ENCODE data around the gene NOTCH2.

NOTCH2 gene

GRCh38 chr1:119968068-119968492 lies 101.4 kb downstream of the NOTCH2 start:
- no peak overlapping the region for H3K4me3 Mint-ChIP-seq
- H3K36me3 Mint-ChIP-seq, result peaks cover 34% of the 10 kb centered on the region
- peak overlapping the region; percentile 62 for H3K27ac Mint-ChIP-seq
- no peaks in the 10 kb centered on the region for H3K27me3 Mint-ChIP-seq
- H3K4me1 Mint-ChIP-seq (ENCODE audit: low read depth), result peaks cover 4% of the 10 kb centered on the region
- no peaks in the 10 kb centered on the region for H3K9me3 Mint-ChIP-seq (ENCODE audit: low read depth)

DNA sequence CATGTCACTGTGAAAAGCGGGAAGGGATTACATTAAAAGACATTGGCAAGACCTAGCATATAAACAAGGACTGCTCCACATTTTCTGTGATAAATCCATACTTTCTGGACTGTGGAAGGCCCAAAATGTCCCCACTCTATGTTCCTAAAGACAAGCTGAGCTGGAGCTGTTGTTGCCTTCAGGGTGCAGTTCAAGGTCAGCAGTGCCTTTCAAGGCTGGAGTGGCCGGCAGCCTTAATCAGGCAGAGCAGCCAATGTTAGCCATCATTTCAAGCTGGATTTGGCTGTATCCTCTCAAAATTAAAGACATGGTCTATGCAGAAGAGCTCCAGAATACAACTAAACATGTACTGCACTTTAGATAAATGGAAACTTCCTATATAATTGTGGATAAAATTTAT lies 102.8 kb downstream of the NOTCH2 start:
- Mint-ChIP-seq H3K36me3 (peaks cover 36% of the 10 kb centered on the region), H3K9me3 (ENCODE audit: low read depth) (no peaks in the 10 kb centered on the region), H3K27me3 (no peaks in the 10 kb centered on the region)

DNA sequence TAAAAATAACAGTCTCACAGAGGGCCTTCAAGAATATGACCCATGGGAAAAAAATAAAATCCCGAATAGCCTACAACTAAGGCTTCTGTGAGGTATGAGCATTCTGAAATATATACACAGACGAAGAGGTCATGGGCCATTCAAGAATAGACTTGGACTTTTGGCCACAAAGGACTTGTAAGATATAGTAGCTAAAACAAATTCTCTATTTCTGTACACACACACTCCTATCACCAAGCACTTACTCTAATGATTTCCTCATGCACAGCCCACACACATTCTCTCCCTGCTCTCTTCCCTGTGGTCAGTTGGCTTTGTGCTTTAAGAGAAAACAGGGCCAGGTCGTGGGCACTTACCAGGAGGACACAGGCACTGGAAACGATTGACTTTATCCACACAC lies 103.4 kb downstream of the NOTCH2 start:
- no peak overlapping the region for H3K4me3 Mint-ChIP-seq
- no peak overlapping the region for H3K27ac Mint-ChIP-seq
- peaks cover 4% of the 10 kb centered on the region for H3K4me1 Mint-ChIP-seq (ENCODE audit: low read depth)
- H3K36me3 Mint-ChIP-seq, result peaks cover 33% of the 10 kb centered on the region
- no peaks in the 10 kb centered on the region for H3K9me3 Mint-ChIP-seq (ENCODE audit: low read depth)
- H3K27me3 Mint-ChIP-seq, result no peaks in the 10 kb centered on the region

More for the DNA sequence above, 102.8 kb downstream of the NOTCH2 start:
- H3K4me1 Mint-ChIP-seq (ENCODE audit: low read depth), result peaks cover 4% of the 10 kb centered on the region
- H3K27ac Mint-ChIP-seq, result no peak overlapping the region
- no peak overlapping the region for H3K4me3 Mint-ChIP-seq

DNA sequence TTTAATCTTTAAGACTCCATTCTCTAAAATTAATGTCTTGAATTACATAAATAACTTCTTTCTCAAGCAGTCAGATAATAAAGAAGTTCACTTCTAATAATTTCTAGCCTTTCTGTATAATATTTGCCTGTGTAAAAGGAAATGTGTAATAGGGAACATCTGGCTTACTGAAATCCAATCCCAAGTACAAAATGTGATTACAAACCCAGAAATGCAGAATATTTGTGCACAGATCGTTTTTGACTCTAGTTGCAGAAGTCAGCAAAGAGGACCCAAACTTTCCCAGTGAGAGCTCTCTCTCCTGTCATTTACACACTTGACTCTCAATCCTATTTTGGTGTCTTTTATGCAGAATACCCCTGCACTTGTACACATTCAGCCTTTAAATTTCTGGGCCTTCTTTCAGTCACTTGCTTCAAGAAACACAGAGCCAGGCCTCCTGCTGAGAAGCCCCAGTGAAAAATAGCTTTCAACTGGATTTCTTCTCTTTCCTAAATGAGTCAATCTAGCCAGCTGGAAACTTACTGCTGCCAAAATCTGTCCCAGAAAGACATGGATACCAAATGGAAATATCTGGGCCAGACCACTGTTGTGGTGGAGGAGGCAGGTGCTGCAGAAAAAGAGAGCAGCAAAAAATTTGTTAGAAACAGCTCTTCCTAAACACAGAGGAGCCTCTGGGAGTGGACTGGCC lies 104.6 kb downstream of the NOTCH2 start:
- H3K4me3 Mint-ChIP-seq, result no peak overlapping the region
- no peaks in the 10 kb centered on the region for H3K9me3 Mint-ChIP-seq (ENCODE audit: low read depth)
- H3K27ac Mint-ChIP-seq, result no peak overlapping the region
- no peaks in the 10 kb centered on the region for H3K27me3 Mint-ChIP-seq
- peaks cover 34% of the 10 kb centered on the region for H3K36me3 Mint-ChIP-seq
- peaks cover 4% of the 10 kb centered on the region for H3K4me1 Mint-ChIP-seq (ENCODE audit: low read depth)

DNA sequence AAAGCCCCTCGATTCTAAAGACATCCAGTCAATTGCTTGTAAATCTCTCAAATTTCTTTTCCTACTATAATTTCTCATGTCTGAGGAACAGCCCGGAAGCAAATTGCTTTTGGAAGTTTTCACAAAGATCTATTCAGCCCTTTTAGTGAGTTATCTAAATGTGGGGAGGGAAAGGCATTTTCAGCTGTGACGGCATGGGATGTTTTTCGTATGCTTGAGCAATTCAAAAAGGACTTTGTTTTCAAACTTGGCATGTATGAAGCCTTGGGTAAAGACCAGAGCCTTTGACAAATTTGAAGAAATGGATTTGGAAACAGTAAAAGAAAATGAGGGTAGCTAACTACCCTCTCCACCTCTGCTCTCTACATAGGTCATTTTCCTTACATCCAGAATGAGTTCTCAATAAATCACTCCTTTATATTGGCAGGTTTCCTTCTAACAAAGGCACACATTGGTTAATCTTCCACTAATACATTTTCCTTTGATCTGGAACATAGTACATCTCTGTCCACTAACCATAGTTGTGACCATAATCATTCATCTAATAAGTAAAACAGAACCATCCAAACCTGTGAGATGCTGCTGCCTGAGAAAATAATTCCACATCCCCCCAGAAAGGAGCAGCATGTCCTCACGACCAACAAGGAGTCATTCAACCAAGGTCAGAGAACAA lies 107.0 kb downstream of the NOTCH2 start:
- Mint-ChIP-seq H3K9me3 (ENCODE audit: low read depth) (no peaks in the 10 kb centered on the region), H3K4me3 (no peak overlapping the region), H3K36me3 (peaks cover 28% of the 10 kb centered on the region), H3K4me1 (ENCODE audit: low read depth) (no peaks in the 10 kb centered on the region), H3K27ac (no peak overlapping the region), H3K27me3 (no peaks in the 10 kb centered on the region)

- H3K27ac Mint-ChIP-seq, result no peak overlapping the region
- H3K4me1 Mint-ChIP-seq (ENCODE audit: low read depth), result no peaks in the 10 kb centered on the region
- no peaks in the 10 kb centered on the region for H3K9me3 Mint-ChIP-seq (ENCODE audit: low read depth)
- peaks cover 16% of the 10 kb centered on the region for H3K36me3 Mint-ChIP-seq
- H3K27me3 Mint-ChIP-seq, result no peaks in the 10 kb centered on the region
- H3K4me3 Mint-ChIP-seq, result no peak overlapping the region
Observed at GRCh38 chr1:119960501-119960900, 109.0 kb downstream of the NOTCH2 start.

DNA sequence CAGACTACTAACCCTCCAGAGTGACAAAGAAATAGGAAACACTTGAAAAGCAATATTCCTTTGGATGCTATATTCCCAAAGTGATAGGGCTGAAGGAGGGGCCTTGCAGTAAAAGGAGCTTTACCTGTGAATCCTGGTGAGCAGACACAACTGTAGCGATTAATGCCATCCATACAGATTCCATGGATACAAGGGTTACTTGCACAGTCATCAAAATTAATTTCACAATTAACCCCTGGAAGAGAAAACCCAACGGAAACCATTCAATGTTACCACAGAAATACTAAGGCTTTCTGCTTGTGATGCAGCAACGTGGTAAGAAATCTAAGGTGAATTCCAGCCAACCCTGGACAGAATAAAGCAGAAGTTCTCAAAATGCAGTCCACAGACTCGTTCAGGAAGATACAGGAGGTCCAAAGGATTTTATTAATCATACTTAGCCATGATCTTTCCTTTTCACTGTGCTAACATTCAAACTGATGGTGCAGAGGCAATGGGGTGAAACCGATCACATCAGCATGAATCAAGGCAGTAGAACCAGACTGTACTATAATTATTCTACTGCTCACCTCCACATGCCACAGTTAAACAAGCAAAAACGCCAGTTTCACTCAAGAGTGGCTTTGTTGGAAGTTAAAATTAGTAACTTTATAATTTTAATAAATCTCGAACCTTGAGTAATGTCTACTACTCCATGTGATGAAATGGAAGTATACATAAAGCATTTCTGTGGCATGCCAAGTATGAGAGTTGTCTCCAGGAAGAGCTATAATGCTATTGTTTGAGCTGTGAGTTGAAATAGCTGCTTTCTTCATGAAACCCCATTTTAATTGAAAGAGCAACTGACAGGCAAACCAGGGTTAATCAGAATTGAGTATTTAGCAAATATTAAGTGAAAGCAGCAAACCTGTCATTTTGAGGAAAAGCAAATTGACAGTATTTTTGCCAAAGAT lies 109.9 kb downstream of the NOTCH2 start:
- Mint-ChIP-seq H3K9me3 (ENCODE audit: low read depth) (no peaks in the 10 kb centered on the region), H3K4me3 (no peak overlapping the region), H3K36me3 (peaks cover 10% of the 10 kb centered on the region), H3K4me1 (ENCODE audit: low read depth) (no peaks in the 10 kb centered on the region), H3K27me3 (no peaks in the 10 kb centered on the region), H3K27ac (no peak overlapping the region)

DNA sequence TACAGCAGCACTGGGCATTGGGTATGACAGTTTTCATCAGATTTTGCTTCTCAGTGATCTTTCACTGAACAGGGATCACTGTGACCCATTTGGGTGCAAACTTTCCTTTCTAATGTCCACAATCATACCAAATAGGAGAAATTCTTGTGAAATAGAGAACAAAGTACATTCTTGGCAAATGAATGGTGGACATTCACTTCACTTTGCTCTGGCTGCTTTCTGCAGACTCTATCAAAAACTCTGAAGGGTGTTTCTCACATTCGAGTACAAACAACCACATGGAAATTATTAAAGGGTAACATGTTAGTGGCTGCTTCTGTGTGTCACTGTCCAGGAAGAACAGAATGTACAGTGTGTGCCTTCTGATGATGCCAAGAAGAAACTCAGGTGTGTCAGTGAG lies 111.2 kb downstream of the NOTCH2 start:
- peaks cover 11% of the 10 kb centered on the region for H3K36me3 Mint-ChIP-seq
- H3K27me3 Mint-ChIP-seq, result no peaks in the 10 kb centered on the region
- no peaks in the 10 kb centered on the region for H3K4me1 Mint-ChIP-seq (ENCODE audit: low read depth)
- no peak overlapping the region for H3K27ac Mint-ChIP-seq
- no peaks in the 10 kb centered on the region for H3K9me3 Mint-ChIP-seq (ENCODE audit: low read depth)
- no peak overlapping the region for H3K4me3 Mint-ChIP-seq

GRCh38 chr1:119956306-119956705 lies 113.2 kb downstream of the NOTCH2 start:
- Mint-ChIP-seq H3K4me3 (no peak overlapping the region), H3K27ac (no peak overlapping the region), H3K36me3 (peaks cover 7% of the 10 kb centered on the region), H3K27me3 (no peaks in the 10 kb centered on the region), H3K4me1 (ENCODE audit: low read depth) (no peaks in the 10 kb centered on the region), H3K9me3 (ENCODE audit: low read depth) (no peaks in the 10 kb centered on the region)

- Mint-ChIP-seq H3K27me3 (no peaks in the 10 kb centered on the region), H3K4me3 (no peak overlapping the region), H3K36me3 (peaks cover 6% of the 10 kb centered on the region), H3K9me3 (ENCODE audit: low read depth) (no peaks in the 10 kb centered on the region), H3K4me1 (ENCODE audit: low read depth) (no peaks in the 10 kb centered on the region), H3K27ac (no peak overlapping the region)
Observed at GRCh38 chr1:119954476-119955422, 114.7 kb downstream of the NOTCH2 start.

GRCh38 chr1:119953266-119953998 lies 116.0 kb downstream of the NOTCH2 start:
- Mint-ChIP-seq H3K27me3 (no peaks in the 10 kb centered on the region), H3K4me1 (ENCODE audit: low read depth) (no peaks in the 10 kb centered on the region), H3K9me3 (ENCODE audit: low read depth) (no peaks in the 10 kb centered on the region), H3K36me3 (peaks cover 6% of the 10 kb centered on the region), H3K4me3 (no peak overlapping the region), H3K27ac (no peak overlapping the region)

DNA sequence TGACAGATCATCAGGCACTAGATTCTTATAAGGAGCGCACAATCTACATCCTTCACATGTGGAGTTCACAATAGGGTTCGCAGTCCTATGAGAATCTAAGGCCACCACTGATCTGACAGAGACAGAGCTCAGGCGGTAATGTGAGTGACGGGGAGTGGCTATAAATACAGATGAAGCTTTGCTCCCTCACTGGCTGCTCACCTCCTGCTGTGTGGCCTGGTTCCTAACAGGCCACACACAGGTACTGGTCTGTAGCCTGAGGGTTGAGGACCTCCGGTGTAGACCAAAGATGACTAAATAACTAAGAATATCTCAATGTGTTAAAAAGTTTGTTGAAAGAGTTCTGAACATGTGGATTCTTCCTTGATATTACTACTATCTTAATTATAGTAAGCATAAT lies 117.0 kb downstream of the NOTCH2 start:
- H3K36me3 Mint-ChIP-seq, result peaks cover 9% of the 10 kb centered on the region
- H3K9me3 Mint-ChIP-seq (ENCODE audit: low read depth), result no peaks in the 10 kb centered on the region
- H3K27ac Mint-ChIP-seq, result no peak overlapping the region
- no peak overlapping the region for H3K4me3 Mint-ChIP-seq
- no peaks in the 10 kb centered on the region for H3K4me1 Mint-ChIP-seq (ENCODE audit: low read depth)
- H3K27me3 Mint-ChIP-seq, result no peaks in the 10 kb centered on the region

DNA sequence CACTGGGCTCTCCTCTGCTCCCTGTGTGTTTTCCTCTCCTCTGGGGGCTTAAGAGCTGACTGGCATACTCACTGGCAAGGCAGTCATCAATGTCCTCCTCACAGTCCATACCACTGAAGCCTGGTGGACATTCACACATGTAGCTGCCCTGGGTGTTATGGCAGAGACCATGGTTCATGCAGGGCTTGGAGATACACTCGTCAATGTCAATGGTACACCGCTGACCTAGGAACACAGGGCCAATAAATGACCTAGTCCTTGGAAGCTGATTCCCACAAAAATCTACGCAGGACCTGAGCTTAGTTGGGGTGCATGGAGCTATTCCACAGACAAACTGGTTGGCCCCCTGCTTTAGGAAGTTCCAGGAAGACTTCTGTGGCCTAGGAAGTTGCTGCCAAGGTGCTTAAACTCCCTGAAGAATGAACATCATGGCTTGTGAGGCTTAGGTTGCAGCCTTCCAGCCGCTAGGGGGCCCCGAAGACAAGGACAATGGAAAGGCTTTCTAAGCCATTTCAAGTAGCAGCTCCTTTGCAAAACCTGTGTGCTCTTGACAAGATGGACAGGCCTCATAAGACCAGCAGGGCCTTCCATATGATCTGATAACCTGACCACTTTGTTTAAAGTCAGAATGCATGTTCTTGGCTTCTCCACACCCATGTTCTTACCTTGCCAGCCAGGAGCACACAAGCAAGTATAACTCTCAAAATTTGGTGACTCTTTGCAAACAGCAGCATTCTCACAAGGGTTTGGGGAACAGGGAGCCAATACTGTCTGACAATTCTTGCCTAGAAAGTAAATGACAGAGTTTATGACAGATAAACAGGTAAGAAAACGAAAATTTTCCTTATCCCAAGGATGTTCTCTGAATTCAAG lies 120.9 kb downstream of the NOTCH2 start:
- Mint-ChIP-seq H3K27ac (no peak overlapping the region), H3K9me3 (ENCODE audit: low read depth) (no peaks in the 10 kb centered on the region), H3K36me3 (peaks cover 11% of the 10 kb centered on the region), H3K4me3 (no peak overlapping the region), H3K4me1 (ENCODE audit: low read depth) (no peaks in the 10 kb centered on the region), H3K27me3 (no peaks in the 10 kb centered on the region)
